ENCODE measurements around the gene KISS1. TPM values are rescaled to one million over a fixed set of nuclear protein-coding genes. Genes with fewer than 3 reads are reported as not detected.

Gene KISS1
- total RNA-seq, 4 donors from 2014 or later: not detected

GRCh38 chr1:204181116-204181515, 15.2 kb downstream of the KISS1 start:
- DNase-seq: no peak
- in situ Hi-C loops (cut with MboI; ENCODE audit: low pct_ligation_motif_present in 1 of 4, low pct_unique_long_range_greater_than_20kb in 1 of 4, low sequenced_read_pairs in 3 of 4): no loop called here
- H3K4me1 ChIP-seq: no peaks in the 10 kb centered on the region

GRCh38 chr1:204180133-204180532, 16.2 kb downstream of the KISS1 start:
- intact Hi-C loops (cut with DNase I; ENCODE audit: low total_unique reads): no loop called here
- TF ChIP-seq POLR2A (IDR thresholded peaks at IDR 0.05): no peak
- no peak for TF ChIP-seq EP300 (IDR thresholded peaks at IDR 0.05; ENCODE audit: low read depth)
- no peak for TF ChIP-seq CTCF (IDR thresholded peaks at IDR 0.05)
- no peak for TF ChIP-seq POLR2AphosphoS5 (IDR thresholded peaks at IDR 0.05)
- in situ Hi-C loops (cut with MboI; ENCODE audit: low pct_ligation_motif_present in 1 of 4, low pct_unique_long_range_greater_than_20kb in 1 of 4, low sequenced_read_pairs in 3 of 4): no loop called here
- Histone ChIP-seq H3K27ac (no peak overlapping the region), H3K4me3 (no peak overlapping the region), H3K4me1 (no peaks in the 10 kb centered on the region), H3K9me3 (no peaks in the 10 kb centered on the region), H3K27me3 (no peaks in the 10 kb centered on the region), H3K36me3 (no peaks in the 10 kb centered on the region)
- no peak for DNase-seq
- 59 to 70% methylated on average over 2 to 6 of the region's 6 CpGs for WGBS, 2 donors (ENCODE audit: low coverage in 1 of 2)

More at GRCh38 chr1:204181116-204181515, 15.2 kb downstream of the KISS1 start:
- Histone ChIP-seq H3K27me3 (no peaks in the 10 kb centered on the region), H3K9me3 (no peaks in the 10 kb centered on the region), H3K36me3 (no peaks in the 10 kb centered on the region), H3K4me3 (no peak overlapping the region), H3K27ac (no peak overlapping the region)
- TF ChIP-seq POLR2A (IDR thresholded peaks at IDR 0.05) (no peak), CTCF (IDR thresholded peaks at IDR 0.05) (no peak), POLR2AphosphoS5 (IDR thresholded peaks at IDR 0.05) (no peak), EP300 (IDR thresholded peaks at IDR 0.05; ENCODE audit: low read depth) (no peak)
- WGBS, 2 donors (ENCODE audit: low coverage in 1 of 2): 70% methylated on average over 1 of the region's 1 CpG; no CpG with 5 or more reads in 1 of the 2 donors
- intact Hi-C loops (cut with DNase I; ENCODE audit: low total_unique reads): no loop called here

- peaks cover 10% of the 10 kb centered on the region for H3K27me3 ChIP-seq
- no peaks in the 10 kb centered on the region for H3K4me1 ChIP-seq
- no peaks in the 10 kb centered on the region for H3K36me3 ChIP-seq
- H3K9me3 ChIP-seq: no peaks in the 10 kb centered on the region
- no peak overlapping the region for H3K27ac ChIP-seq
- in situ Hi-C loops (cut with MboI; ENCODE audit: low pct_ligation_motif_present in 1 of 4, low pct_unique_long_range_greater_than_20kb in 1 of 4, low sequenced_read_pairs in 3 of 4) (no loop called here), intact Hi-C loops (cut with DNase I; ENCODE audit: low total_unique reads) (no loop called here)
- no peak for DNase-seq
- 56 to 81% methylated on average over 3 to 6 of the region's 7 CpGs for WGBS, 2 donors (ENCODE audit: low coverage in 1 of 2)
- no peak overlapping the region for H3K4me3 ChIP-seq
- TF ChIP-seq POLR2AphosphoS5 (IDR thresholded peaks at IDR 0.05) (no peak), EP300 (IDR thresholded peaks at IDR 0.05; ENCODE audit: low read depth) (no peak), CTCF (IDR thresholded peaks at IDR 0.05) (no peak), POLR2A (IDR thresholded peaks at IDR 0.05) (no peak)
These were observed 17.6 kb downstream of the KISS1 start for GRCh38 chr1:204178487-204179281.

GRCh38 chr1:204177133-204177532, 19.2 kb downstream of the KISS1 start:
- Histone ChIP-seq H3K36me3 (no peaks in the 10 kb centered on the region), H3K9me3 (no peaks in the 10 kb centered on the region), H3K27ac (no peak overlapping the region), H3K4me1 (no peaks in the 10 kb centered on the region), H3K27me3 (peaks cover 10% of the 10 kb centered on the region), H3K4me3 (no peak overlapping the region)
- DNase-seq: no peak
- TF ChIP-seq EP300 (IDR thresholded peaks at IDR 0.05; ENCODE audit: low read depth) (no peak), CTCF (IDR thresholded peaks at IDR 0.05) (no peak), POLR2AphosphoS5 (IDR thresholded peaks at IDR 0.05) (no peak), POLR2A (IDR thresholded peaks at IDR 0.05) (no peak)
- WGBS, 2 donors (ENCODE audit: low coverage in 1 of 2): 39 to 71% methylated on average over 1 to 4 of the region's 4 CpGs
- intact Hi-C loops (cut with DNase I; ENCODE audit: low total_unique reads) (no loop called here), in situ Hi-C loops (cut with MboI; ENCODE audit: low pct_ligation_motif_present in 1 of 4, low pct_unique_long_range_greater_than_20kb in 1 of 4, low sequenced_read_pairs in 3 of 4) (no loop called here)

All from transverse colon (tissue), 4 donors.